Erythroblast (primary cell): ENCODE data around the gene FASN.

Source experiments
- GATA1 ChIP-seq: IDR thresholded peaks from 2 replicates; pipeline ENCODE4 v1.6.1; 2011; ENCODE audit warnings: low read depth, mild to moderate bottlenecking, control low read depth, low read length, moderate library complexity
- POLR2A ChIP-seq: IDR thresholded peaks from 2 replicates; pipeline ENCODE4 v1.6.1; 2011; ENCODE audit warnings: mild to moderate bottlenecking, low read length

DNA sequence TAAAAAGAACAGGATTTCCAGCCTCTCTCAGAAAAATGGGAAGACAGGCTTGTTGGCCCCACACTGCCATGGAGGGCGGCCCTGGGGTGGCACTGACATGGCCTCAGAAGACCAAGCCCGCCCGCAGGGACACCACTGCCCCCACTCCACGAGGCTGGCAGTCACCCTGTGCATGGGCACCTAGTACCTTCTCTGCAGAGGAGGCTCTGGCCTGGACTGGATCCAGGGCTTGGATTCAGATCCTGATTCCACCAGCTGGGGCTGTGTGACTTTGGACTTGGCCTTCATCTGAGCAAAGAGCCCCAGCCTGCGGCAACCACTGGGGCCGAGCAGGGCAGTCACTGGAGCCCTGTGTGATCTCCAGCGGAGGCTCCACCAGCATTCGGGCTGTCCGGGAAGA is 16.8 kb upstream of the FASN start:
- TF ChIP-seq POLR2A (no peak), GATA1 (no peak)
